Muscle layer of colon (tissue), 2 donors: ENCODE measurements around the gene FAM3A.

ENCODE experiments used
- H3K27ac ChIP-seq: one replicate; pipeline ENCODE4 v1.7.0; 2013; ENCODE audit warnings: low read depth, mild to moderate bottlenecking, low read length, moderate library complexity
- H3K27me3 ChIP-seq, 2 donors: one replicate each; pipeline ENCODE4 v1.7.0; 2013; ENCODE audit warnings: low read length in 2 of 2, mild to moderate bottlenecking in 2 of 2; ENCODE audit not compliant: insufficient read depth in 2 of 2, control insufficient read depth in 1 of 2
- H3K36me3 ChIP-seq: one replicate; pipeline ENCODE4 v1.7.0; 2013; ENCODE audit warnings: mild to moderate bottlenecking, low read length; ENCODE audit not compliant: insufficient read depth
- H3K4me1 ChIP-seq: one replicate; pipeline ENCODE4 v1.7.0; 2013; ENCODE audit warnings: mild to moderate bottlenecking, low read length; ENCODE audit not compliant: insufficient read depth
- H3K4me3 ChIP-seq, 2 donors: one replicate each; pipeline ENCODE4 v1.7.0; 2013; ENCODE audit warnings: low read length in 2 of 2, low read depth in 1 of 2, mild to moderate bottlenecking in 1 of 2, moderate library complexity in 1 of 2
- H3K9ac ChIP-seq: one replicate; pipeline ENCODE4 v1.7.0; 2013; ENCODE audit warnings: low read length
- H3K9me3 ChIP-seq: one replicate; pipeline ENCODE4 v1.7.0; 2013; ENCODE audit warnings: mild to moderate bottlenecking, low read length
- donor health status: abdominal sarcoma.
- donor health status: Adenocarcinoma of cecum.

Gene FAM3A

GRCh38 chrX:154471839-154472684 lies 44.0 kb downstream of the FAM3A start:
- H3K36me3 ChIP-seq: peaks cover 8% of the 10 kb centered on the region
- no peak overlapping the region for H3K27ac ChIP-seq

DNA sequence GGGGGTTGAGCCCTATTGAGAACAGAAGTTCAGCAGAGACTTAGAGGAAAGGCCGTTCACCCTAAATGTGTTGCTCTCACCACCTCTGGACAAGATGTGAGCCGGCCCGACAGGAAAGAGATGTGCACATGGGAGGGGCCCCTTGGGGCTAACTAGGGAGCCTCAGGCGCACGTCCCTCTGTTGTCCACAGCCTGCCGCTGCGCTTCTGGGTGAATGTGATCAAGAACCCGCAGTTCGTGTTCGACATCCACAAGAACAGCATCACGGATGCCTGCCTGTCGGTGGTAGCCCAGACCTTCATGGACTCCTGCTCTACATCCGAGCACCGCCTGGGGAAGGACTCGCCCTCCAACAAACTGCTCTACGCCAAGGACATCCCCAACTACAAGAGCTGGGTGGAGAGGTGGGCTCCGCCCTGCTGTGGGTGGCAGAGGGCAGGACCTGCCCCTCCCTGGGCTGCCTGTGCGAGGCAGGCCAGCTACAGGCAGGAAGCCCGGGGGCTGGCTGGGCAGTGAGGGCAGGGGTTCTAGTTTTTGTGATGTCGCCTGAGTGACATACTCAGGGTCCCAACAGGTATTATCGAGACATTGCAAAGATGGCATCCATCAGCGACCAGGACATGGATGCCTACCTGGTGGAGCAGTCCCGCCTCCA lies 45.0 kb downstream of the FAM3A start:
- H3K9ac ChIP-seq: no peak overlapping the region
- no peaks in the 10 kb centered on the region for H3K27me3 ChIP-seq
- H3K4me1 ChIP-seq: no peaks in the 10 kb centered on the region
- peaks cover 8% of the 10 kb centered on the region for H3K36me3 ChIP-seq
- H3K4me3 ChIP-seq: no peak overlapping the region
- H3K9me3 ChIP-seq: no peaks in the 10 kb centered on the region
- H3K27ac ChIP-seq: no peak overlapping the region

More at GRCh38 chrX:154471839-154472684, 44.0 kb downstream of the FAM3A start:
- H3K4me3 ChIP-seq: no peak overlapping the region
- H3K27me3 ChIP-seq: no peaks in the 10 kb centered on the region
- H3K4me1 ChIP-seq: no peaks in the 10 kb centered on the region
- no peak overlapping the region for H3K9ac ChIP-seq
- no peaks in the 10 kb centered on the region for H3K9me3 ChIP-seq

DNA sequence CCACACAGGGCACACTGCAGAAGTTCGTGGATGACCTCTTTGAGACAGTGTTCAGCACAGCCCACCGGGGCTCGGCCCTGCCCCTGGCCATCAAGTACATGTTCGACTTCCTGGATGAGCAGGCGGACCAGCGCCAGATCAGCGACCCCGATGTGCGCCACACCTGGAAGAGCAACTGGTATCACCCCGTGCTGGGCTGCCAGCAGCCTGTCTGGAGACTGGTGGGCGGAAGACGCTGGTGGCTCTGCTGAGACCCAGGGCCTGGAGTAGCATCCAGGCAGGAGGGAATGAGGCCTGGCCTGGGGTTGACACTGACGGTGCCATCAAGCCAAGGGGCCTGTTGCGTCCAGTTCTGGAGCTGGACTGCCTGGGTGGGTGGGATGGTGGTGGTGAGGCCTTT lies 45.6 kb downstream of the FAM3A start:
- Histone ChIP-seq H3K4me3 (no peak overlapping the region), H3K36me3 (peaks cover 8% of the 10 kb centered on the region), H3K9ac (no peak overlapping the region), H3K9me3 (no peaks in the 10 kb centered on the region), H3K4me1 (no peaks in the 10 kb centered on the region), H3K27me3 (no peaks in the 10 kb centered on the region), H3K27ac (no peak overlapping the region)

GRCh38 chrX:154469880-154470279 lies 46.2 kb downstream of the FAM3A start:
- H3K36me3 ChIP-seq: peaks cover 8% of the 10 kb centered on the region

GRCh38 chrX:154469114-154469513 lies 46.9 kb downstream of the FAM3A start:
- Histone ChIP-seq H3K27ac (no peak overlapping the region), H3K4me3 (no peak overlapping the region), H3K4me1 (no peaks in the 10 kb centered on the region), H3K36me3 (peaks cover 8% of the 10 kb centered on the region), H3K9me3 (no peaks in the 10 kb centered on the region), H3K9ac (no peak overlapping the region), H3K27me3 (no peaks in the 10 kb centered on the region)

More at GRCh38 chrX:154469880-154470279, 46.2 kb downstream of the FAM3A start:
- Histone ChIP-seq H3K27ac (no peak overlapping the region), H3K4me1 (no peaks in the 10 kb centered on the region), H3K27me3 (no peaks in the 10 kb centered on the region), H3K9me3 (no peaks in the 10 kb centered on the region), H3K4me3 (no peak overlapping the region), H3K9ac (no peak overlapping the region)

- Histone ChIP-seq H3K9ac (no peak overlapping the region), H3K36me3 (peaks cover 8% of the 10 kb centered on the region), H3K4me1 (no peaks in the 10 kb centered on the region), H3K27me3 (no peaks in the 10 kb centered on the region), H3K4me3 (no peak overlapping the region), H3K27ac (no peak overlapping the region), H3K9me3 (no peaks in the 10 kb centered on the region)
Observed at GRCh38 chrX:154468217-154468616, 47.8 kb downstream of the FAM3A start.

- Histone ChIP-seq H3K4me1 (no peaks in the 10 kb centered on the region), H3K27me3 (no peaks in the 10 kb centered on the region), H3K27ac (no peak overlapping the region), H3K9me3 (no peaks in the 10 kb centered on the region), H3K4me3 (no peak overlapping the region), H3K9ac (no peak overlapping the region), H3K36me3 (peaks cover 8% of the 10 kb centered on the region)
Observed at GRCh38 chrX:154467556-154467955, 48.5 kb downstream of the FAM3A start.

- no peaks in the 10 kb centered on the region for H3K4me1 ChIP-seq
- no peak overlapping the region for H3K9ac ChIP-seq
- H3K27me3 ChIP-seq: no peaks in the 10 kb centered on the region
- no peak overlapping the region for H3K27ac ChIP-seq
- peaks cover 8% of the 10 kb centered on the region for H3K36me3 ChIP-seq
- no peak overlapping the region for H3K4me3 ChIP-seq
- H3K9me3 ChIP-seq: no peaks in the 10 kb centered on the region
Observed at GRCh38 chrX:154466907-154467306, 49.1 kb downstream of the FAM3A start.

- Histone ChIP-seq H3K4me3 (no peak overlapping the region), H3K27me3 (no peaks in the 10 kb centered on the region), H3K36me3 (peaks cover 8% of the 10 kb centered on the region), H3K9me3 (no peaks in the 10 kb centered on the region), H3K27ac (no peak overlapping the region), H3K4me1 (no peaks in the 10 kb centered on the region), H3K9ac (no peak overlapping the region)
Observed at GRCh38 chrX:154466036-154466435, 50.0 kb downstream of the FAM3A start.

GRCh38 chrX:154465601-154466000 lies 50.4 kb downstream of the FAM3A start:
- no peaks in the 10 kb centered on the region for H3K4me1 ChIP-seq
- peaks cover 8% of the 10 kb centered on the region for H3K36me3 ChIP-seq
- no peaks in the 10 kb centered on the region for H3K27me3 ChIP-seq
- no peaks in the 10 kb centered on the region for H3K9me3 ChIP-seq
- no peak overlapping the region for H3K9ac ChIP-seq
- no peak overlapping the region for H3K4me3 ChIP-seq
- H3K27ac ChIP-seq: no peak overlapping the region

DNA sequence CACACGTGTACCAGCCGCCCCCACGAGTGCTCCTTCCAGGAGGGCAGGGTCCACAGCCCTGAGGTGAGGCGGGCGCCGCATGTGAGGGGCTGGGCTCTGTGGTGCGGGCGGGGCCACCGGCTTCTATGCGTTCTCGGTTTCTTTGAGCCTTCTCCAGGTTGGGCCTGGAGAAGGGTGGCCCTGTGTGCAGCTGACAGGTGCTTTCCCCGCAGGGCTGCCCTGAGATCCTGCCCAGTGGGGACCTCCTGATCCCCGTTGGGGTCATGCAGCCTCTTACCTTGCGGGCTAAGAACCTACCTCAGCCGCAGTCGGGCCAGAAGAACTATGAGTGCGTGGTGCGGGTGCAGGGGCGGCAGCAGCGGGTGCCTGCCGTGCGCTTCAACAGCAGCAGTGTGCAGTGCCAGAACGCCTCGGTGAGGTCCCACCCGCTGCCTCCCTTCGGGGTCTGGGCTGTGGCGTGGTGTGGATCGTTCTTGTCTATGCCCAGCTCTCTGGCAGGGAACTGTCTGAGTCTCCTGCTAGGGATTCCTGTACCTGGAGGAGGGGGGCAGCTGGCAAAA lies 51.1 kb downstream of the FAM3A start:
- Histone ChIP-seq H3K9me3 (no peaks in the 10 kb centered on the region), H3K4me1 (no peaks in the 10 kb centered on the region), H3K27me3 (no peaks in the 10 kb centered on the region), H3K9ac (no peak overlapping the region), H3K27ac (no peak overlapping the region), H3K4me3 (no peak overlapping the region), H3K36me3 (peaks cover 8% of the 10 kb centered on the region)
